ENCODE results near the gene KIR3DL2.
"Not testable (repeated sequence)": the region's sequence is repeated elsewhere in the genome, so short reads cannot be mapped to it uniquely, and the experiment has no call there.

DNA sequence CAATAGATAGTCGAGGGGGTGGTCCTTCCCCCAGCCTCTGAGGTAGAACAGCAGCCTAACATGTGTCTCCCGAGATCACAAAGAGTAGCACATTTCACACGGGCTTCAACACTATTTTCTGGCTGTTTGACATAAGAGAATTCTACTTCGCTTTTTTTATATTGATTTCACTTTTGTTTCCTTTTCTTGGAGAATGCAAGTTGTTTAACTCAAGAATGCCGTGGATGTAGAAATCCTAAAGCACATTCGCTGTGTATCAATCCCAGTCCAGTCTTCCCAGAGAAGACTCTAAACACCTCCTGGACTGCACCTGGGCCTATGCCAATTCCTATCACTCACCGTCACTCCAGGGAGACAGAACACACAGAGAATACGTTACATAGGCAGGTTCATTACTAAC lies 22.2 kb upstream of the KIR3DL2 start:
- TF ChIP-seq, protein P1, sequence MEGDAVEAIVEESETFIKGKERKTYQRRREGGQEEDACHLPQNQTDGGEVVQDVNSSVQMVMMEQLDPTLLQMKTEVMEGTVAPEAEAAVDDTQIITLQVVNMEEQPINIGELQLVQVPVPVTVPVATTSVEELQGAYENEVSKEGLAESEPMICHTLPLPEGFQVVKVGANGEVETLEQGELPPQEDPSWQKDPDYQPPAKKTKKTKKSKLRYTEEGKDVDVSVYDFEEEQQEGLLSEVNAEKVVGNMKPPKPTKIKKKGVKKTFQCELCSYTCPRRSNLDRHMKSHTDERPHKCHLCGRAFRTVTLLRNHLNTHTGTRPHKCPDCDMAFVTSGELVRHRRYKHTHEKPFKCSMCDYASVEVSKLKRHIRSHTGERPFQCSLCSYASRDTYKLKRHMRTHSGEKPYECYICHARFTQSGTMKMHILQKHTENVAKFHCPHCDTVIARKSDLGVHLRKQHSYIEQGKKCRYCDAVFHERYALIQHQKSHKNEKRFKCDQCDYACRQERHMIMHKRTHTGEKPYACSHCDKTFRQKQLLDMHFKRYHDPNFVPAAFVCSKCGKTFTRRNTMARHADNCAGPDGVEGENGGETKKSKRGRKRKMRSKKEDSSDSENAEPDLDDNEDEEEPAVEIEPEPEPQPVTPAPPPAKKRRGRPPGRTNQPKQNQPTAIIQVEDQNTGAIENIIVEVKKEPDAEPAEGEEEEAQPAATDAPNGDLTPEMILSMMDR (IDR thresholded peaks at IDR 0.05), result not testable (repeated sequence)
- TF ChIP-seq POLR2A (IDR thresholded peaks at IDR 0.05), result not testable (repeated sequence)

All from heart left ventricle (tissue), 13 donors.